Measurements from ENCODE around the gene CRYBG3. TPM values are rescaled to one million over a fixed set of nuclear protein-coding genes. Genes with fewer than 3 reads are reported as not detected.

CRYBG3 gene
- total RNA-seq, 1 donor from 2014 or later, result 13.5 TPM

DNA sequence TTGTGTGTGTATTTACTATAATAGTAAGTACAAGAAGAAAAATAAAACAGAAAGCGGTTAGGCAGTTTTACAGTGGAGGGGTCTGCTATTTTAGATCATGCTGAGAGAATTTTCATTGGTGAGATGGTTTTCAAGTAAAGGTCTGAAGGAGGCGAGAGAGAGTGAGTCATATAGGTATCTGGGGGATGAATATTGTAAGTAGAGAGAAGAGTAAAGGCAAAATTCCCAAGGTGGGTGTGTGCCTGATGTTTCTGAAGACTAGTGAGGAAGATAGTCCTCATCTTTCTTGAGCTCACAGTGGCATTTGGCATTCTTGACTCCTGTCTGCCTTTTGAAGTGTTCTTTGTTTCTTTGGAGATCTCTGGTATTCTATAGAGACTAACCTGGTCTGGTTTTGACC is 38.6 kb downstream of the CRYBG3 start:
- Mint-ChIP-seq H3K4me1 (ENCODE audit: unreplicated experiment) (no peaks in the 10 kb centered on the region), H3K4me3 (no peak overlapping the region), H3K9me3 (no peaks in the 10 kb centered on the region), H3K36me3 (no peaks in the 10 kb centered on the region), H3K27ac (no peak overlapping the region), H3K27me3 (peaks cover 9% of the 10 kb centered on the region)
- no peak for TF ChIP-seq CTCF (conservative IDR thresholded peaks at IDR 0.05)
- no peak for DNase-seq (ENCODE audit: extremely low spot score, unreplicated experiment)

DNA sequence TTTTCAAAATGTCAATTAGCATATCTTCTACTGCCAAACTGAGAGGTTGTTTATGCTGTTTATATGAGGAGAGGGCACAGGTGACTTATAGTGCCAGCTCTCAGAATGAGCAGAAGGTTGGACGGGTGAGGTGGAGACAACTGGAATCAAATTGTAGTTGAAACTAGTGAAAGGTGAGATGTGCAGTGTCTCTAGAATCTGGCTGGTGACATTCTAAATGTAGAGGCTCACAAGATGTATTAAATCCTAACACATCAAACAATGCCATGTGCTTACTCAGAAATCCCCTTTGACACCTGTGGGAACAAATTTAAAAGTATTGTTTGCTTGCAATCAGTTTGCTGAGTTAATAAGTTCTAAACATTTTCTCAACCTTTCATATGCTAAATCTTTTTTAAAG is 40.8 kb downstream of the CRYBG3 start:
- Mint-ChIP-seq H3K4me3 (no peak overlapping the region), H3K27ac (no peak overlapping the region), H3K9me3 (no peaks in the 10 kb centered on the region), H3K27me3 (peaks cover under 1% of the 10 kb centered on the region), H3K36me3 (no peaks in the 10 kb centered on the region), H3K4me1 (ENCODE audit: unreplicated experiment) (no peaks in the 10 kb centered on the region)
- TF ChIP-seq CTCF (conservative IDR thresholded peaks at IDR 0.05), result no peak
- no peak for DNase-seq (ENCODE audit: extremely low spot score, unreplicated experiment)

- Mint-ChIP-seq H3K36me3 (no peaks in the 10 kb centered on the region), H3K9me3 (no peaks in the 10 kb centered on the region), H3K4me1 (ENCODE audit: unreplicated experiment) (no peaks in the 10 kb centered on the region), H3K27ac (no peak overlapping the region), H3K4me3 (no peak overlapping the region), H3K27me3 (no peaks in the 10 kb centered on the region)
- no peak for DNase-seq (ENCODE audit: extremely low spot score, unreplicated experiment)
- no peak for TF ChIP-seq CTCF (conservative IDR thresholded peaks at IDR 0.05)
Observed at GRCh38 chr3:97863031-97863430, 41.2 kb downstream of the CRYBG3 start.

DNA sequence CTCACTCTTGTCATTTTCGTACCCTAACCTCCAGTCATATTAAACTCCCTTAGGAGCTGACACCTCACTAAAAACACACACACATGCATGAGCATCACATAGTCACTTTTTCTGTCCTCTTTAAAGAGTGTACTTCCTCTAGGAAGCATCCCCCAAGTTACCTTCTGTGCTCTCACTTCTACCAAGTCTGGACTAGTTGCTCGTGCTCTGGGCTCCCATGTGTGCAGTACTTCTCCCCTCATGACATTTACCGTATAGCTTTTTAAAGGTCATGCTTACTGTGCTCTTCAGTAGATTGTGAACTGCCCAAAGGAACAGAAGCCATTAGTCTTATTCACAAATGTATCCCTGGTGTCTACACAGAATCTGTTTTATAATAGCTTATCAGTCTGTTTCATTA is 42.0 kb downstream of the CRYBG3 start:
- H3K36me3 Mint-ChIP-seq, result no peaks in the 10 kb centered on the region
- no peaks in the 10 kb centered on the region for H3K4me1 Mint-ChIP-seq (ENCODE audit: unreplicated experiment)
- no peak for DNase-seq (ENCODE audit: extremely low spot score, unreplicated experiment)
- no peak overlapping the region for H3K27ac Mint-ChIP-seq
- H3K9me3 Mint-ChIP-seq, result no peaks in the 10 kb centered on the region
- TF ChIP-seq CTCF (conservative IDR thresholded peaks at IDR 0.05), result no peak
- H3K27me3 Mint-ChIP-seq, result no peaks in the 10 kb centered on the region
- H3K4me3 Mint-ChIP-seq, result no peak overlapping the region

DNA sequence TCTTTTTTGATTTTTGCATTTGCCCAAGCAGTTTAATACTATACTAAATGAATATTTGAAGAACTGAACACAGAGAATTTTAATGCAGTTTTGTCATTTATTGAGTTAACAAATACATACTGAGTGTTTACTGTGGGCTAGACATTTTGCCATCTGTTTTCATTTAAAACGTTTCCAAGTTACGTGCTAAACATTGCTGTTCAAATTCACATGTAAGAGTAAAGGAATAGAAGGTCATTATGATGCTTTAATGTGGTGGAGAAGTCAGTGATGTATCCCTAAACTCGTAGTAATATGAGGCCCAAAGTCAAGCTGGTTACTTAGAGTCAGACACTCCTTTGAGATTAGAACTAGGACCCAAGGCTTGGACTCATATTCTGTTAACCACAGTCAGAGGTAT is 49.4 kb downstream of the CRYBG3 start:
- Mint-ChIP-seq H3K27ac (no peak overlapping the region), H3K36me3 (peaks cover 6% of the 10 kb centered on the region), H3K4me1 (ENCODE audit: unreplicated experiment) (peaks cover 7% of the 10 kb centered on the region), H3K4me3 (no peak overlapping the region), H3K9me3 (no peaks in the 10 kb centered on the region), H3K27me3 (peaks cover 24% of the 10 kb centered on the region)
- TF ChIP-seq CTCF (conservative IDR thresholded peaks at IDR 0.05), result no peak
- no peak for DNase-seq (ENCODE audit: extremely low spot score, unreplicated experiment)
